NK-92 treated with Interleukin-12 subunit alpha and Interleukin-12 subunit beta, amount 100 ng/mL, for 24 hours (cell line): Measurements from ENCODE around the gene PDLIM7.

ENCODE experiments used
- DNase-seq: peaks from one replicate; lab custom pipeline; 2025; lab: John Stamatoyannopoulos, UW

The PDLIM7 gene

DNA sequence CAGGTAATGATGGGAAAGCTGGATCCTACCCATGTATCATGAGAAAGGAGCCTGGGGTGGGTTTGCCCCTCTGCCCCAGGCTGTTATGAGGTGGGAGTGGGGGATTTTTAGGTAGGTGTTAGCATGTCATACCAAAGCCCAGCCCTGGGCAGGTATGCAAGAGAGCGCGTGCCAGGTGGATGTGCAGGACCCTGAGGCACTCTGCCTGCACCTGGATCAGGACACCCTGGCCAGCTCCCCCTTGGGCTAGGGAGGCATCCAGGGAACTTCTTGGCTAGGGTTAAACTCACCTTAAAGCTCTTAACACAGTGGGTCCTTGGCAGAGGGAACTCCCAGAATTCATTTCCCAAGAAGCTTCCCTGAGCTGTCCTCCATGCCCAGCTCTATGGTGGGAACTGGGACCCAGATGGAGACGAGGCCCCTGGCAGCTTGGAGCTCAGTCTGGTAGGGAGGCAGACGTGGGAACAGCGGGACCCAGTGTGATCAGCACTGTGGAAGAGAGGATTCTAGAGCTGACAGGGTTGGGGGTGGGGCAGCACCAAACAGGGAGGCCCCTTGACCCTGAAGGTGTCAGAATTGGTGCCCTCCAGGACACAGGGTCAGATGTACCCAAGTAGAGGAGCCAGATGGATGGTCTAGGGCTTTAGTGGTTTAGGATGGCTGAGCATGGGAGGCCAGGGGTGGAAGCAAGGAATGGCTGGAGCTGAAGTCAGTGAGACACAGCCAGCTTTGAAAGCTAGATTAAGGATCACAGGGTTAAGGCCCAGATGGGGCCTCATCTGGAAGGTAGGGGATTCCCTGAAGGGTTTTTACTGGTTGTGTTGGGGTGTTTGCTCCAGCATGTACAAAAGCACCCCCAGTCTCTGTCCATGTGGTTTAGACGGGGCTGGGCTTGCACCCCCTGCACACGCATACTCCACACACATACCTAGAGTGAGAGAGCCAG, 53.0 kb downstream of the PDLIM7 start:
- DNase-seq = no peak

DNA sequence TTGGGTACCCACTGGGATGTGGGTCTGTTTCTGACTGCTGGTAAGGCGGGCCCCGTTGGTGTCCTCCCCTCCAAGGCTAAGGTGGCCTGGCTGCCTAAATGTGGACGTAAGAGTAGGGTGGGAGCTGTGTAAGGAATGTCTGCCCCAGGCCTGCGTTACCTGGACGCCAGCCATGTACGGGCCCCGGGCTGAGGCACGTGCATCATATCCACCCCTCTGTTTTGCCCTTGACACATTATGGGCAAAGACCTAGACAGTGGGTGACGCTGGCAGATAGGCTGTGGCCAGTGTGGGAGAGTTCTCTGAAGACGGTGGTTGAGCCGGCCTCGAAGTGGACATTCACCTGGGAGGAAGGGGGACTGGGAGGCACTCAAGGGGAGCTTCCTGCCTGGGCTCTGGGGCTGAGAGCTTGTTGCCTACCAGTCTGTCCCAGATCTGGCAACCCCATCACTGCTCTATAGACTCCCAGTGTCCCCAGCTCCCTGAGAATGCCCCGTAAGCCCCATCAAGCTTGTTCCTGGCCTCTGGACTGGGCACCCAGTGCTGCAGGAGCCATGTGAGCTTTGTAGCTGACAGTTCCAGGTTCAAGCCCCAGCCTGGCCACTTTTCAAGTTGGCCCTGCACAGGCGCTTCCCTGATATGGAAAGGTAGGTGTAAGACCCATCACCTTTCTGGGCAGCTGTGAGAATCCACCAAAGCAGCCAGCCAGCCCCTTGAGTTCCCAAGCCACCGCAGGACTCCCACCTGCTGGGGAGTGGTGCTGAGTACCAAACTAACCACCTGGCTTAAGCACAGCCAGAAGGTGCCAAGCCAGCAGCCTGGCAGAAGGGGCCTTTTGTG, 54.0 kb downstream of the PDLIM7 start:
- DNase-seq = no peak

DNA sequence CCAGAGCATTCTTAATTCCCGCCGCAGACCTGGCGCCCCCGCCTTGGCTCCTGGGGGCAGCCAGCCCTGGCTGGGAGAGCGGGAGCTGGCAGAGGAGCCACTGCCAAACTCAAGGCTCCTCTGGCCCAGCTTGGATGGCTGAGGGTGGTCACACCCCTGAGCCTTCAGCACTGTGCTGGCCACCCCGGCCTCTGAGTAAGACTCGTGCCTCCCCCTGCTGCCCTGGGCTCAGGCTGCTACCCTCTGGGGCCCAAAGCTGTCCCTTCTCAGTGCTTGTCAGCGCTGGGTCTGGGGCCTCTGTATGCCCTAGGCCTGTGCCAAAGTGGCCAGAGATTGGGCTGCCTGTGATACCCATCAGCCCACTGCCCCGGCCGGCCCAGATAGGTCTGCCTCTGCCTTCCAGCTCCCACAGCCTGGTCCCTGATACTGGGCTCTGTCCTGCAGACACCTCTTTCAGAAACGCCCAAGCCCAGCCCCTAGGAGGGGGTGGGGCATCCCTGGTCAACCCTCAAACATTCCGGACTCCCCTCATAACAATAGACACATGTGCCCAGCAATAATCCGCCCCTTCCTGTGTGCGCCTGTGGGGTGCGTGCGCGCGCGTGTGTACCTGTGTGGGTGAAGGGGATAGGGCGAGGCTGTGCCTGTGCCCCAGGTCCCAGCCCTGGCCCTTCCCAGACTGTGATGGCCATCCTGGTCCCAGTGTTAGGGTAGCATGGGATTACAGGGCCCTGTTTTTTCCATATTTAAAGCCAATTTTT, 55.2 kb downstream of the PDLIM7 start:
- DNase-seq = no peak

DNA sequence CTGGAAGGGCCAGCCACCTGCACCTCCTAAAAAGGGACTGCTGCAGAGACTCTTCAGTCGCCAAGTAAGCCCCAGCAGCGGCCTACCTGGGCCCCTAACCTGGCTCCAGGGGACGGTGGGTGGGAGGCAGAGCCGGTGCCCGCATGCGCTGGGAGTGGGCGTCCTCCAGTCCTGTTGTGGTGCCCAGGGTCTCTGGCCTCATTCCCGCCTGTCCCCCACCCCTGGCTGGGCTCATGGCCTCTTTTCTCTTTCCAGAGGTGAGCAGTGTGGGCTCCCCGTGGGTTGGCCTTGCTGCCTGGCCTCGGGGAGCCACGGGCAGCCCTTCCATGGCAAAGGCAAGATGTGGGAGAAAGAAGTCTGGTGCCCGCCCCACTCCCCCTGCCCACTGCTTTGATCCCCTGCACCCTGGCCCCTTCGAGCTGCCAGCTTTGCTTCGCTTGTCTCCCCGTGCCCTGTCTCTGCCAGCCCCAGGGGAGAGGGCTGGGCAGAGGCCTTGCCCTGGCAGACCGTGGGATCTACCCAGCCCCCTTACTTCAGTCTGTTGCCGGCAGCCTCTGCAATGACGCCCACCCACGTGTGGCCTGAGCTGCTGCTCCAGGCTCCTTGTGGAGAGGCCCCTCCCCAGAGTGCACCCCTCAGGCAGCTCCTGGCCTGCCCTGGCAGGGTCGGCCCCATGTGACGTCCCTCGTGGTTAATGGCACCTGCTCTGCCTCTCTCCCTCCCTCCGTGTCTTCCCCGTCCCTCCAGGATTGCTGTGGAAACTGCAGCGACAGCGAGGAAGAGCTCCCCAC, 56.2 kb downstream of the PDLIM7 start:
- DNase-seq = no peak

DNA sequence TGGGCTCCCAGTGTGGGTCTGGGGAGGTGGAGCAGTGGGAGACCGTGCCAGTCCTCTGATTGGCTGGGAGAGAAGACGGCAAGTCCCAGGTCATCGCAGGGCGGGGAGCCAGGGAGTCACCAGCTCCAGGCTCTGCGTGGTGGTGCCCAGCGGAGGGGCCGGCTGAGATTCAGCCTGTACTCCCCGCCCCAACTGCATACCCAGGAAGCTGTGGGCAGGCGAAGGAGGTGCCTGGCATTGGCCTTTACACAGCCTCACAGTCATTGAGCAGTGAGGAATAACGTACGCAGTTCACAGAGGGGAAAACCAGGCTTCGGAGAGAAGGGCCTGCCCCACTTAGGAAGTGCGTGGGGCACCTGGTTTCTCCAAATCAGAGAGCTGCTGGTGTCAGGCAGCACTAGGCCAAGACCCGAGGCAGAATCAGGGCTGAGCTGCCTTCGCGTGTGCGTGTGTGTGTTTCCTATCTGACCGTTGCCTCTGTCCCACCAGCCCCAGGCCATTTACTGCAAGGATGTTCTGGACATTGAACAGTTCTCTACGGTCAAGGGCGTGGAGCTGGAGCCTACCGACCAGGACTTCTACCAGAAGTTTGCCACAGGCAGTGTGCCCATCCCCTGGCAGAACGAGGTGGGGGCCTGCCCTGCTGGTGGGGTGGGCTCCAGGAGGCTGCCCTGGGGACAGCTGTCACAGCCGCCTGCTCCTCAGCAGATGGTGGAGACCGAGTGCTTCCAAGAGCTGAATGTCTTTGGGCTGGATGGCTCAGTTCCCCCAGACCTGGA, 57.0 kb downstream of the PDLIM7 start:
- DNase-seq = no peak

DNA sequence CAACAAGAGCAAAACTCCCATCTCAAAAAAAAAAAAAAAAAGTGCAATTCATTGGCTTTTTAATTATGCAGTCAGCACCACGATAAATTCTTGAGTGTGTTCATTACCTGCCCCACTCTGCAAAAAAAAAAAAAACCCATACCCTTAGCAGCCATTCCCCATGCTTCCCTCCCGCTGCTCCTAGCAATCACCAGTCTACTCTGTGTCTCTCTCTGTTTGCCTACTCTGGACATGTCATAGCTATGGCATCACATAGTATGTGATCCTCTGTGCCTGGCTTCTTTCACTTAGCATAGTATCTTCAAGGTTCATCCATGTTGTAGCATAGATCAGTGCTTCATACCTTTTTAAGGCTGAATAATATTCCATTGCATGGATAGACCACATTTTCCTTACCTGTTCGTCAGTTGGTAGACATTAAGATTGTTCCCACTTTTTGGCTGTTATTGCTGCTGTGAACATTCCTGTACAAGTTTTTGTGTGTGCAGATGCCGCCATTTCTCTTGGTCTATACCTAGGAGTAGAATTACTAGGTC, 57.8 kb downstream of the PDLIM7 start:
- DNase-seq = no peak

DNA sequence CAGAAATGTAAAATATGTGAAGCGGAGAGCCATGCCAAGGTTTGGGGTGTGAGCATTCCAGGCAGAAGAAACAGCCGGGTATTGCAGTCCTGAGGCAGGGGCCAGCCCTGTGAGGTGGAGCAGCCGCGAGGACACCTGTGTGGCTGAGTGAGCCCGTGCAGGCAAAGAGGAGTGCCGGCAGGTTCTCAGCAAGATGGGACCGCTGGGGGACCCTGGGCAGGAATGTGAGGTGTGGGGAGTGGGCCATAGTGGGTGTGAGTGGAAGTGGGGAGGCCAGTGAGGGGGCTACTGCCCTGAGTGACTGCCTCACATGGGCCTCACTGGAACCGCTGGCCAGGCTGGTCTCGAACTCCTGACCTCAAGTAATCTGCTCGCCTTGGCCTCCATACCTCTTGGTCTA, 58.9 kb downstream of the PDLIM7 start:
- no peak for DNase-seq

DNA sequence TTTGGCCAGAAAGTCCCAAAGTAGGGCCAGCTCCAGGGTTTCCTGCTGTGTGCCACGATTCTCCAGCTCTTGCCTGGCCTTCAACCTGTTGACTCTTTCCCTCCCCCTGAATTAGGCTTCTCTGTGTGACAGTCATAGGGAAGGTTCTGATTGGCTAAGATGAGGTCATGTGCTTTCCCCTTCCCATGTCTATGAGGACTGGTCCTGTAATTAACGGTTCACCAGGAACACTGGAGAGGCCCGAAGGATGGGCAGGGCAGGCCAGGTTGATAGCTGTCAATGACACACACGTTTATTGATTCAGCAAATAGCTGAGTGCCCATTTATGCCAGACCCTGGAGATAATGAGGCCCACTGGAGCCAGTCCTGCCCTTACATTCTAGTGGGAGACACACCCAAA, 59.8 kb downstream of the PDLIM7 start:
- no peak for DNase-seq

DNA sequence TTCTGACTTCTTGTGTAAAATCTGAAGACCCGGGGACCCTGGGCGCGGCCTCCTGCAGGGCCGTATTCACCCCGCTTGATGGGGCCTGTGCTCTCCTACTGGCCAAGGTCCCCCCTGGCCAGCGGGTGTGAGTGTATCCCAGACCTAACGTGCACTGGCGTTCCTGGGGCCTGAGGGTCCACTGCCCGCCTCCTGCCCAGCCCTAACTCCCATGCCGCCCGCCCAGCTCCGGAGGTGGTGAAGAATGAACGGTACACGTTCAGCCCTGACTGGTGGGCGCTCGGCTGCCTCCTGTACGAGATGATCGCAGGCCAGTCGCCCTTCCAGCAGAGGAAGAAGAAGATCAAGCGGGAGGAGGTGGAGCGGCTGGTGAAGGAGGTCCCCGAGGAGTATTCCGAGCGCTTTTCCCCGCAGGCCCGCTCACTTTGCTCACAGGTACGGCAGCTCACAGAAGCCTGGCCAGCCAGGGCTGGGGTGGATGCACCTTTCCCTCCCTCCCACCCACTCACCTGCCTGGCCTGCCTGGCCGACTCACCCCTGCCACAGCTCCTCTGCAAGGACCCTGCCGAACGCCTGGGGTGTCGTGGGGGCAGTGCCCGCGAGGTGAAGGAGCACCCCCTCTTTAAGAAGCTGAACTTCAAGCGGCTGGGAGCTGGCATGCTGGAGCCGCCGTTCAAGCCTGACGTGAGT, 61.4 kb downstream of the PDLIM7 start:
- no peak for DNase-seq

DNA sequence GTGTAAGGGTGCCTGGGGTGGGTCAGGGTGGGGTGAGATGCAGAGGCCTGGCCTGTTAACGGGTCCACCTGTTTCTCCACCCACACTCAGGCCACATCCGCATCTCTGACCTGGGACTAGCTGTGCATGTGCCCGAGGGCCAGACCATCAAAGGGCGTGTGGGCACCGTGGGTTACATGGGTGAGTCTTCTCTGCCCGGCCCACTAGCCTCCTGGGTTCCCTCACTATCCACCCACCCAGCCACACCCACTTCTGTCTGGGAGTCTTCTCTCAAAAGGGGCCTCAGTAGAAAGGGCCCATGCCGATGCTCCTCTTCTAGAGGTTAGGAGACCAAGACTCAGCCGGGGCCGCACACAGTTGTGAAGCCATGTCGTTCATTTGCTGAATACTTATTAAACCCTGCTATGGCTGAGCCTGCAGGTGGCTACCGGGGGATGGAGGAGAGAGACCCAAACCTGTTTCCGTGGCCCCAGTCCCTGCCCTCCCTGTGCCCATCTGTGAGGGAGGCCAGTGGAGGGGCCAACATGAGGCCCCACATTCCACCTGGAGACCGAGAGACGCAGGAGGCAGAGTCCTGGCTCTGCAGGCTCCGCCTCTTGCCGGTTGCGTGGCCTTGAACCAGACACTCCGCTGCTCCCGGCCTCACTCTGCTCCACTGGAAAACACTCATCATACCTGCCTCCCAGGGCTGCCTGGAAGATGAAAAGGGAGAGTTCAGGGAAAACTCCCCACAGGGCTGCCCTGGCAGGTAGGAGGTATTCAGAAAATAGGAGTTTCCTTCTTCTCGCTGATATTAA, 62.3 kb downstream of the PDLIM7 start:
- no peak for DNase-seq

DNA sequence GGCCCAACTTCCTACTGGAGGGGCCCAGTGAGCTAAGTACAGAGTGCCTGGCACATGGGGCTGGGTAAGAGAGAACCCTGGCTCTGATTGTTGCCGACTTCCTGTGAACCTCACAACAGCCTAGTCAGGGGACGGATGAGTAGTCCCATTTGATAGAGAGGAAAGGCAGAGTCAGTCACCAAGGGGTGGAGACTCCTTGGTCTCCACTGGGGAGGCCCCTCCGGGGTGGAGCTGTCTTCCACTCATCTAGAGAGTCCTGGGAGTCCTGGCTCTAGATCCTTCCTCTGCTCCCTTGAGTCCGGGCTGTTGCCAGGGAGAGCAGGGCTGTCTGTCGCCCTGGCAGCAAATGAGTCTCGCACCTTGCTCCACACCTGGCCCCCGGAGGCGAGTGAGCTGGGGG, 63.0 kb downstream of the PDLIM7 start:
- no peak for DNase-seq

DNA sequence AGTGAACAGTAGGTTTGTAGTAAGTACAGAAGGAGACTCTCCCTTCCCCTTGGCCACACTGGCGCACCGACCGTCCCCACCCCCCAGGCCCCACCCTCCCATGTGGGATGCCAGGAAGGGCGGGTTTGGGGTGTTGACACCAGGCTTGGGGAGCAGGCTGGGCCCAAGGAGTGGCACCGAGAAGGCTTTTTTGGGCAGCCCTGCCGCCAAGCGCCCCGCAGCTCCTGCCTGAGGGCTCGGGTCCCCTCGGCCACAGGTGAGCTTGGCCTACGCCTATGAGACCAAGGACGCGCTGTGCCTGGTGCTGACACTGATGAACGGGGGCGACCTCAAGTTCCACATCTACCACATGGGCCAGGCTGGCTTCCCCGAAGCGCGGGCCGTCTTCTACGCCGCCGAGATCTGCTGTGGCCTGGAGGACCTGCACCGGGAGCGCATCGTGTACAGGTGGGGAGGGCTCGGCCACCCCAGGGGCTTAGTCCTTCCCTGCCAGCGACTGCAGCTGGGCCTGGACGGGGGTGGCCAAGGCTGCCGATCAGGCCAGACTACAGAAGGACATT, 63.7 kb downstream of the PDLIM7 start:
- no peak for DNase-seq
